ENCODE data around the gene TOMM20. TPM values are rescaled to one million over a fixed set of nuclear protein-coding genes. Genes with fewer than 3 reads are reported as not detected.
"Not testable (repeated sequence)": the region's sequence is repeated elsewhere in the genome, so short reads cannot be mapped to it uniquely, and the experiment has no call there.

Gene TOMM20
- total RNA-seq, 1 experiment from 2014 or later: 197 TPM

DNA sequence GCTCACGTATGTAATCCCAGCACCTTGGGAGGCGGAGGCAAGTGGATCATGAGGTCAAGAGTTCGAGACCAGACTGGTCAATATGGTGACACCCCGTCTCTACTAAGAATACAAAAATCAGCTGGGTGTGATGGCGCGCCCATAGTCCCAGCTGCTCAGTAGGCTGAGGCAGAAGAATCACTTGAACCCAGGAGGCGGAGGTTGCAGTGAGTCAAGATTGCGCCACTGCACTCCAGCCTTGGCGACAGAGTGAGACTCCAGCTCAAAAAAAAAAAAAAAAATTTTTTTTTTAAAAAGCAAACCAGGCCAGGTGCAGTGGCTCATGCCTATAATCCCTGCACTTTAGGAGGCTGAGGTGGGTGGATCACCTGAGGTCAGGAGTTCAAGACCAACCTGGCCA, 30.6 kb upstream of the TOMM20 start:
- not testable (repeated sequence) for H3K27me3 Mint-ChIP-seq (ENCODE audit: low read depth)
- H3K4me3 Mint-ChIP-seq: peak overlapping the region; percentile 13 to 99; a peak in 2 of 5 replicates

More for the DNA sequence above, 30.6 kb upstream of the TOMM20 start:
- H3K27ac Mint-ChIP-seq; H3T11ph ChIP-seq (ENCODE audit: low read length); H4K5ac ChIP-seq (ENCODE audit: insufficient read length, low read depth, low read length); H4K20me1 ChIP-seq (ENCODE audit: control insufficient read depth, insufficient read depth, insufficient read length); H3K23ac ChIP-seq (ENCODE audit: insufficient read length, low read depth, low read length); H3K4me2 ChIP-seq (ENCODE audit: insufficient read depth, insufficient read length, low read length); H3K9ac ChIP-seq (ENCODE audit: extremely low read depth, insufficient read length, low read length); H3K9me3 Mint-ChIP-seq; H2BK120ac ChIP-seq (ENCODE audit: low read depth, low read length, poor library complexity, severe bottlenecking); H3K9me3 ChIP-seq (ENCODE audit: control insufficient read depth, low read depth, low read length); DNase-seq; H2AFZ ChIP-seq (ENCODE audit: low read length); H2BK12ac ChIP-seq (ENCODE audit: insufficient read length, low read depth, low read length); H4K91ac ChIP-seq (ENCODE audit: insufficient read length, low read depth, low read length); H2BK20ac ChIP-seq (ENCODE audit: low read depth, low read length, poor library complexity, severe bottlenecking); H2BK15ac ChIP-seq (ENCODE audit: low read depth, low read length); H3K4me1 ChIP-seq (ENCODE audit: insufficient read depth, low read length); H3K4ac ChIP-seq (ENCODE audit: low read depth, low read length); H3K79me2 ChIP-seq (ENCODE audit: insufficient read depth, low read length); H3K79me1 ChIP-seq (ENCODE audit: insufficient read depth, low read depth, low read length, poor library complexity, severe bottlenecking); H4K8ac ChIP-seq (replicated peaks; ENCODE audit: insufficient read length, low read depth, low read length); H3K14ac ChIP-seq (ENCODE audit: insufficient read depth, low read length); H3K27me3 ChIP-seq (ENCODE audit: insufficient read depth, low read length); H3K27ac ChIP-seq (ENCODE audit: insufficient read length, low read depth, low read length); H3K56ac ChIP-seq (ENCODE audit: insufficient read length, low read depth, low read length); H2AK5ac ChIP-seq (ENCODE audit: insufficient read length, low read length); H3K23me2 ChIP-seq (ENCODE audit: insufficient read length, low read depth, low read length, poor library complexity, severe bottlenecking); H2BK5ac ChIP-seq (ENCODE audit: insufficient read length, low read length); H3K18ac ChIP-seq (ENCODE audit: insufficient read length, low read depth, low read length): not testable (repeated sequence)
- H3K4me1 Mint-ChIP-seq: peaks cover 6 to 13% of the 10 kb centered on the region in 2 experiments
- peaks cover 13 to 28% (median 18%) of the 10 kb centered on the region in 3 experiments for H3K36me3 Mint-ChIP-seq (ENCODE audit: insufficient read depth in 1 of 3, low read depth in 3 of 3)
- no CpG with 5 or more reads among the region's 9 CpGs for WGBS (ENCODE audit: extremely low coverage, insufficient read length, low lambda C conversion rate)

Measured in H9 (cell line).